ENCODE results near the gene BEX4.
A peak's percentile ranks its signal among the peaks of the same experiment; 100 is the strongest.
"Not testable (repeated sequence)": the region's sequence is repeated elsewhere in the genome, so short reads cannot be mapped to it uniquely, and the experiment has no call there.

Gene BEX4

DNA sequence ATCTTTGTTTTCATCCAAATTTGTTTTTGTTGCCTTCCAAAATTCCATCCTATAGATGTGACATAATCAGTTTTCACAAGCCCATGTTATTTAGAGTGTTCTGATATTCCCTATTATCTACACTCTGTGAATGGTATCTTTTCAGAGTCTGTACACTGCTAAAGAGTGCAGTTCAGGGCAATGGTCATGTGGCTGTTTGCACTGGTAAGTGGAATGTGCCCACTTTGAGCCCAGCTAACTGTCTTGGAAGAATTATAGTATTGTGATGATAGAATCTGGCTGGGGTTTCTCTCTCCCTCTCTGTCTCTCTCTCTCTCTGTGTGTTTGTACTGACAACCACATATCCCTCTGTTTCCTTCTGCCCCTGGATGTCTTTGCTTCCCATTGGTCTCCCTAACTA lies 37.4 kb upstream of the BEX4 start:
- TF ChIP-seq, protein P1, sequence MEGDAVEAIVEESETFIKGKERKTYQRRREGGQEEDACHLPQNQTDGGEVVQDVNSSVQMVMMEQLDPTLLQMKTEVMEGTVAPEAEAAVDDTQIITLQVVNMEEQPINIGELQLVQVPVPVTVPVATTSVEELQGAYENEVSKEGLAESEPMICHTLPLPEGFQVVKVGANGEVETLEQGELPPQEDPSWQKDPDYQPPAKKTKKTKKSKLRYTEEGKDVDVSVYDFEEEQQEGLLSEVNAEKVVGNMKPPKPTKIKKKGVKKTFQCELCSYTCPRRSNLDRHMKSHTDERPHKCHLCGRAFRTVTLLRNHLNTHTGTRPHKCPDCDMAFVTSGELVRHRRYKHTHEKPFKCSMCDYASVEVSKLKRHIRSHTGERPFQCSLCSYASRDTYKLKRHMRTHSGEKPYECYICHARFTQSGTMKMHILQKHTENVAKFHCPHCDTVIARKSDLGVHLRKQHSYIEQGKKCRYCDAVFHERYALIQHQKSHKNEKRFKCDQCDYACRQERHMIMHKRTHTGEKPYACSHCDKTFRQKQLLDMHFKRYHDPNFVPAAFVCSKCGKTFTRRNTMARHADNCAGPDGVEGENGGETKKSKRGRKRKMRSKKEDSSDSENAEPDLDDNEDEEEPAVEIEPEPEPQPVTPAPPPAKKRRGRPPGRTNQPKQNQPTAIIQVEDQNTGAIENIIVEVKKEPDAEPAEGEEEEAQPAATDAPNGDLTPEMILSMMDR (IDR thresholded peaks at IDR 0.05; ENCODE audit: unreplicated experiment in 3 of 3): no peak
- H3K27me3 Mint-ChIP-seq (ENCODE audit: low read depth): no peaks in the 10 kb centered on the region
- H3K27ac Mint-ChIP-seq: no peak overlapping the region
- H3K4me1 Mint-ChIP-seq: peaks cover 4% of the 10 kb centered on the region
- H3K4me3 Mint-ChIP-seq: no peak overlapping the region
- H3K9me3 Mint-ChIP-seq: no peaks in the 10 kb centered on the region
- H3K36me3 Mint-ChIP-seq (ENCODE audit: low read depth): no peaks in the 10 kb centered on the region

DNA sequence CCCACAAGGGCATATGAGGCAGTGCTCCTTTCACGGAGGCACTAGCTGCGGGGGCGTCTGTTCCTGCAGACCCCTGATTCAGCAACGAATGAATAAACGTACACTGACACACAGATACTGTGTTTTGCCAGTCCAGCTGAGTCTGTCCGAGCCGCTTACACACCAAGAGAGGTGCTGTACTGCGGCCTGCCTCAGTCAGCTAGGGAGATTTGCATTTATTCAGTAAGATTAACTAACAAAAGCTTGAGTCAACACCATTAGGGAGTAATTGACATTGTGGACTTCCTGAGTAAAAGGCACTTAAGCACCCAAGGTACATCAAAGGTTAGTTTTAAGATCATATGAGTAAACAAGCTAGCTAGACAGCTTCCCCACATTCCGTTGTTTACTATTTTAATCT lies 31.0 kb upstream of the BEX4 start:
- TF ChIP-seq, protein P1 (IDR thresholded peaks at IDR 0.05; ENCODE audit: unreplicated experiment in 3 of 3): no peak
- no peaks in the 10 kb centered on the region for H3K9me3 Mint-ChIP-seq
- H3K36me3 Mint-ChIP-seq (ENCODE audit: low read depth): no peaks in the 10 kb centered on the region
- no peak overlapping the region for H3K27ac Mint-ChIP-seq
- H3K27me3 Mint-ChIP-seq (ENCODE audit: low read depth): no peaks in the 10 kb centered on the region
- no peaks in the 10 kb centered on the region for H3K4me1 Mint-ChIP-seq
- H3K4me3 Mint-ChIP-seq: no peak overlapping the region

DNA sequence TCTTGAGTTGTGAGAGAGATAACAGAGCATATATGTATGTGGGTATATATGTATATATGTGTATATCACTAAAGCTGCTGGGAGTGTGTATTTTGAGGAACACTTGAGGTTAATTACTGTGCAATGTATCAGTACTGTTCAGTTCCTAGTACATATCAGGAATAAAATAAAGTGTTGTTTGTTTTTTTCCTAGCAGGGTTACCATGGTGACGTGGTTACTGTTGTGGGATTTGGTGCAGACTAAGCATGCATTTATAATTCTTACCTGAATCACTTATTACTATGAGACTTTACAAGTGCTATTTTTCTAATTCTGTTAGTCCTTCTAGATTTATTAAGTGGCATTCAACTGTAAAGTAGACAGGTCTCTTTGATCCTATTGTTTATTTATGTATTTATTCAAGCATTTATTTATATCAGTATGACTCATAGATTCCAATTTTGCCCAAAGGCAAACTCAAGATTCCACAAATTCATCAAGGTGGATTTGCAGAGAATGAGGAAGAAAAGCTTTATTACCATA lies 26.9 kb upstream of the BEX4 start:
- TF ChIP-seq, protein P1 (IDR thresholded peaks at IDR 0.05; ENCODE audit: unreplicated experiment in 3 of 3): no peak
- Mint-ChIP-seq H3K27me3 (ENCODE audit: low read depth) (no peaks in the 10 kb centered on the region), H3K36me3 (ENCODE audit: low read depth) (no peaks in the 10 kb centered on the region), H3K4me1 (no peaks in the 10 kb centered on the region), H3K9me3 (no peaks in the 10 kb centered on the region), H3K4me3 (no peak overlapping the region), H3K27ac (no peak overlapping the region)

DNA sequence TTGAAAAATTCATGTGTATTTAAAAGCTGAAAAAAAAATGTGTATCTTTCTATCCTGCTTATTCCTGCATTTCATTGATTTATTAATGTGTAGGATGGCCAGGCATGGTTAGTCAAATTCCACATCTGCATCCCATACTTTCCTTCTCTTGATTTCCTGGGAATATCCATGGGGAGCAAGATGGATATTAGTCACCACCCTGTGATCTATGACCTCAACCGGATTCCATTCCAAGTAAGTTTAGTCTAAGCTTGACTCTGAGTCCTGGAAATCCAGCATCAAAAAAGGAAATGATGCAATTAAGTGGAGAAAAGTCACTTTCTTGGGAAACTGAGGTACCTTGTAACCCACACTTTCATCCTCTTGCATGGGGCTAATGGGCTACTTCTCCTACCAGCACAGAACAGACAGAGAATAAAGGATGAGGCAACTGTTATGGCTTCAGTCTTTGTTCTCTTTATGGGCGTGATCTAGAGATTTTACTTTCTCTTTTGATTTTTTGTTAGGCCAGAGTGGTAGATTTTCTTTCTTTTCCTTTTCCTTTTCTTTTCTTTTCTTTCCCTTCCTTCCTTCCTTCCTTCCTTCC lies 17.1 kb upstream of the BEX4 start:
- TF ChIP-seq, protein P1 (IDR thresholded peaks at IDR 0.05; ENCODE audit: unreplicated experiment in 3 of 3): no peak
- Mint-ChIP-seq H3K4me3 (no peak overlapping the region), H3K9me3 (peaks cover 8% of the 10 kb centered on the region), H3K27me3 (ENCODE audit: low read depth) (peaks cover 4% of the 10 kb centered on the region), H3K27ac (peak overlapping the region in 1 of 3 experiments; percentile 48), H3K4me1 (no peaks in the 10 kb centered on the region), H3K36me3 (ENCODE audit: low read depth) (no peaks in the 10 kb centered on the region)

DNA sequence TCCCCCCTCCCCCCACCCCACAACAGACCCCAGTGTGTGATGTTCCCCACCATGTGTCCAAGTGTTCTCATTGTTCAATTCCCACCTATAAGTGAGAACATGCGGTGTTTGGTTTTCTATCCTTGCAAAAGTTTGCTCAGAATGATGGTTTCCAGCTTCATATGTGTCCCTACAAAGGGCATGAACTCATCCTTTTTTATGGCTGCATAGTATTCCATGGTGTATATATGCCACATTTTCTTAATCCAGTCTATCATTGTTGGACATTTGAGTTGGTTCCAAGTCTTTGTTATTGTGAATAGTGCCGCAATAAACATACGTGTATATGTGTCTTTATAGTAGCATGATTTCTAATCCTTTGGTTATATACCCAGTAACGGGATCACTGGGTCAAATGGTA lies 16.2 kb upstream of the BEX4 start:
- not testable (repeated sequence) for H3K36me3 Mint-ChIP-seq (ENCODE audit: low read depth); H3K27me3 Mint-ChIP-seq (ENCODE audit: low read depth)

DNA sequence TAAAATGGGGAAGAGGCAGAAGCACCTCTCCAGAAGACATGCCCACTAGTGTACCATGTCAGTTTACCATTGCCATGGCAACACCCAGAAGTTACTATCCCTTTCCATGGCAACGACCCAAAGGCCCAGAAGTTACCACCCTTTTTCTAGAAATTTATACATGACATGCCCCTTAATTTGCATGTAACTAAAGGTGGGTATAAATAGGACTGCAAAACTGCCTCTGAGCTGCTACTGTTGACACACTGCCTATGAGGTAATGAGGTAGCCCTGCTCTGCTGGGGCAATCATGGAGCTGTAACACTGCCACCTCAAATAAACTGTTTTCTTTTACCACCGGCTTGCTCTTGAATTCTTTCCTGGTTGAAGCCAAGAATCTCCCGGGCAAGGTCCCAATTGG lies 13.9 kb upstream of the BEX4 start:
- H3K4me3 Mint-ChIP-seq: no peak overlapping the region
- TF ChIP-seq, protein P1 (IDR thresholded peaks at IDR 0.05; ENCODE audit: unreplicated experiment in 3 of 3): no peak
- no peaks in the 10 kb centered on the region for H3K4me1 Mint-ChIP-seq
- peaks cover 8% of the 10 kb centered on the region for H3K9me3 Mint-ChIP-seq
- H3K27ac Mint-ChIP-seq: no peak overlapping the region
- H3K36me3 Mint-ChIP-seq (ENCODE audit: low read depth): no peaks in the 10 kb centered on the region
- peaks cover 4% of the 10 kb centered on the region for H3K27me3 Mint-ChIP-seq (ENCODE audit: low read depth)

More for the DNA sequence above, 16.2 kb upstream of the BEX4 start:
- not testable (repeated sequence) for H3K9me3 Mint-ChIP-seq, H3K27ac Mint-ChIP-seq, H3K4me1 Mint-ChIP-seq, H3K4me3 Mint-ChIP-seq
